Psoas muscle (tissue), 8 donors: ENCODE measurements around the gene IL17RA. TPM values are rescaled to one million over a fixed set of nuclear protein-coding genes. Genes with fewer than 3 reads are reported as not detected.

Experiments used
- ATAC-seq, 4 donors: fragments of 200-7000 bp; cut with Tn5 transposase; one replicate each; pipeline ENCODE4 v1.9.1; 2020; ENCODE audit warnings: moderate library complexity in 3 of 4, mild to moderate bottlenecking in 2 of 4
- DNase-seq, 2 donors: peaks; one replicate each; pipeline ENCODE4 v3.0.0-alpha.2; 2020
- H3K27ac ChIP-seq: fragments of 200-600 bp; one replicate; pipeline ENCODE4 v1.8.0; 2022
- H3K27me3 ChIP-seq, 3 donors: fragments of 200-600 bp in 1 of 3; one replicate each; pipeline versions ENCODE4 v1.6.1 to v1.8.0; 2013 to 2022; ENCODE audit warnings: low read length in 2 of 3, mild to moderate bottlenecking in 2 of 3, moderate library complexity in 1 of 3; ENCODE audit not compliant: insufficient read depth in 3 of 3
- H3K36me3 ChIP-seq, 2 donors: fragments of 200-600 bp in 1 of 2; one replicate each; pipeline versions ENCODE4 v1.6.1 to v1.8.0; 2013 to 2022; ENCODE audit warnings: low read depth in 1 of 2, mild to moderate bottlenecking in 1 of 2, moderate library complexity in 1 of 2; ENCODE audit not compliant: insufficient read depth in 1 of 2
- H3K4me1 ChIP-seq: fragments of 200-600 bp; one replicate; pipeline ENCODE4 v1.8.0; 2022
- H3K4me3 ChIP-seq: fragments of 200-600 bp; one replicate; pipeline ENCODE4 v1.8.0; 2022; ENCODE audit warnings: mild to moderate bottlenecking
- H3K9me3 ChIP-seq: fragments of 200-600 bp; one replicate; pipeline ENCODE4 v1.8.0; 2022
- CTCF ChIP-seq: fragments of 200-600 bp; IDR thresholded peaks from one replicate; pipeline ENCODE4 v1.8.0; 2022; ENCODE audit warnings: antibody characterized with exemption
- WGBS, 3 donors: extraction: QIAGEN DNeasy Blood & Tissue Kit; methylation state at CpG; one replicate each; pipeline versions ENCODE4 v1.1.6 to v1.1.7; 2013; 5-methylcytosine and 5-hydroxymethylcytosine counted together
- intact Hi-C, 2 donors: fragments of 100-400 bp; cut with DNase I; formaldehyde crosslinking; loops; one replicate each; pipeline versions ENCODE4 v1.11.0 to v1.14.2; 2022
- polyA plus RNA-seq, 3 donors: library from polyadenylated mRNA; stranded (reverse); fragments of 200-250 nt; gene quantifications; one replicate each; pipeline ENCODE4 v1.2.3, GENCODE V29; 2013
- total RNA-seq, 4 donors: library from RNA; stranded (reverse); fragmentation: NEBNext Ultra II Directional in 2 of 4; extraction: Animal tissue kit (Norgen Biotek cat#: 25700) in 2 of 4; gene quantifications; one replicate each; pipeline versions ENCODE4 v1.2.1 to v1.2.4, GENCODE V29; 2021 to 2023
- donor health status: healthy with polysubstance abuse.
- donor health status: DM: no; HTN: no; CAD: no; lungs with moderate emphysema.
- donor health status: Bipolar disorder and iron deficiency.
- donor health status: healthy.
- donor health status: DM: yes; HTN: yes; CAD: no.
- donor health status: DM: no; HTN: no; CAD: no.
- donor health status: DM: no; HTN: no; CAD: no.
- donor health status: DM: yes; HTN: yes; CAD: no.

Gene IL17RA
- total and polyA plus RNA-seq, 7 donors = 0.93 to 3.7 (median 2.9) TPM

GRCh38 chr22:17152971-17153370 is 68.2 kb downstream of the IL17RA start:
- no peaks in the 10 kb centered on the region for H3K9me3 ChIP-seq
- 37 to 48% (median 44%) methylated on average over 3 of the region's 3 CpGs for WGBS, 3 donors
- TF ChIP-seq CTCF = no peak
- DNase-seq (no peak), ATAC-seq (no peak)
- no peak overlapping the region for H3K27ac ChIP-seq
- H3K4me1 ChIP-seq = peaks cover 32% of the 10 kb centered on the region
- intact Hi-C loops = no loop called here
- H3K4me3 ChIP-seq = no peak overlapping the region
- H3K27me3 ChIP-seq = no peaks in the 10 kb centered on the region
- peaks cover 0 to 16% of the 10 kb centered on the region in 2 donors for H3K36me3 ChIP-seq

GRCh38 chr22:17155941-17156340 is 71.1 kb downstream of the IL17RA start:
- TF ChIP-seq CTCF = no peak
- Histone ChIP-seq H3K4me3 (no peak overlapping the region), H3K27ac (no peak overlapping the region), H3K4me1 (peaks cover 37% of the 10 kb centered on the region), H3K9me3 (no peaks in the 10 kb centered on the region), H3K27me3 (no peaks in the 10 kb centered on the region), H3K36me3 (no peaks in the 10 kb centered on the region)
- WGBS, 3 donors = 57 to 69% (median 66%) methylated on average over 3 of the region's 3 CpGs
- intact Hi-C loops = loop anchor here in 1 of 2 donors (5.0 kb wide), 1 partner anchor 39 kb away; no protein-coding TSS in a partner anchor
- no peak for ATAC-seq
- no peak for DNase-seq

GRCh38 chr22:17157714-17158113 is 72.9 kb downstream of the IL17RA start:
- H3K4me1 ChIP-seq = peaks cover 36% of the 10 kb centered on the region

GRCh38 chr22:17158176-17158567 is 73.4 kb downstream of the IL17RA start:
- intact Hi-C loops = loop anchor here in 1 of 2 donors (5.0 kb wide), 1 partner anchor 41 kb away; no protein-coding TSS in a partner anchor
- no peak for DNase-seq
- ATAC-seq = no peak
- no peaks in the 10 kb centered on the region for H3K9me3 ChIP-seq
- H3K4me1 ChIP-seq = peaks cover 32% of the 10 kb centered on the region
- H3K36me3 ChIP-seq = no peaks in the 10 kb centered on the region
- WGBS, 3 donors = 31 to 41% (median 37%) methylated on average over 17 of the region's 17 CpGs
- TF ChIP-seq CTCF = no peak
- peak overlapping the region; percentile 83 for H3K4me3 ChIP-seq
- H3K27ac ChIP-seq = peak overlapping the region; percentile 87
- H3K27me3 ChIP-seq = no peaks in the 10 kb centered on the region

More at GRCh38 chr22:17157714-17158113, 72.9 kb downstream of the IL17RA start:
- no peaks in the 10 kb centered on the region for H3K36me3 ChIP-seq
- no peak for ATAC-seq
- no peaks in the 10 kb centered on the region for H3K9me3 ChIP-seq
- 24 to 43% (median 34%) methylated on average over 3 of the region's 3 CpGs for WGBS, 3 donors
- H3K27me3 ChIP-seq = no peaks in the 10 kb centered on the region
- H3K4me3 ChIP-seq = peak overlapping the region; percentile 83
- intact Hi-C loops = loop anchor here in 1 of 2 donors (5.0 kb wide), 1 partner anchor 40 kb away; no protein-coding TSS in a partner anchor
- H3K27ac ChIP-seq = peak overlapping the region; percentile 87
- no peak for DNase-seq
- no peak for TF ChIP-seq CTCF
